HL-60 (cell line): ENCODE data around the gene MYCN.

Source experiments
- DNase-seq, 2 experiments: peaks; one replicate each; pipeline ENCODE4 v3.0.0-alpha.2; 2010 to 2020; ENCODE audit warnings: low read depth in 1 of 2, low spot score in 1 of 2
- H3K27ac ChIP-seq: fragments of 250-450 bp; sonication (Bioruptor Pico); replicated peaks from 2 replicates; pipeline ENCODE4 v1.5.1; 2020; ENCODE audit warnings: mild to moderate bottlenecking, moderate library complexity
- H3K27me3 ChIP-seq: fragments of 250-450 bp; sonication (Bioruptor Pico); 2 replicates; pipeline ENCODE4 v1.5.1; 2021; ENCODE audit warnings: mild to moderate bottlenecking, moderate library complexity; ENCODE audit not compliant: insufficient read depth, poor library complexity, severe bottlenecking
- H3K4me3 ChIP-seq: replicated peaks from 2 replicates; pipeline ENCODE4 v1.5.1; 2011; ENCODE audit warnings: mild to moderate bottlenecking, control low read depth, low read length; ENCODE audit not compliant: insufficient read depth
- GABPA ChIP-seq: IDR thresholded peaks from 2 replicates; pipeline ENCODE4 v1.6.1; 2012; ENCODE audit warnings: low read depth
- POLR2AphosphoS5 ChIP-seq: IDR thresholded peaks from 2 replicates; pipeline ENCODE4 v1.6.1; 2012; ENCODE audit warnings: low read depth
- SPI1 ChIP-seq: IDR thresholded peaks from 2 replicates; pipeline ENCODE4 v1.6.1; 2012; ENCODE audit warnings: low read depth, mild to moderate bottlenecking, borderline replicate concordance
- TF ChIP-seq, protein P1 (sequence below): IDR thresholded peaks from one replicate; pipeline ENCODE4 v1.5.1; 2011; ENCODE audit warnings: low read length, control low read depth, inconsistent platforms; ENCODE audit not compliant: insufficient read depth
- TF ChIP-seq, protein P2 (sequence below): IDR thresholded peaks from 2 replicates; pipeline ENCODE4 v1.6.1; 2012; ENCODE audit warnings: low read depth; ENCODE audit not compliant: insufficient replicate concordance

Gene MYCN

DNA sequence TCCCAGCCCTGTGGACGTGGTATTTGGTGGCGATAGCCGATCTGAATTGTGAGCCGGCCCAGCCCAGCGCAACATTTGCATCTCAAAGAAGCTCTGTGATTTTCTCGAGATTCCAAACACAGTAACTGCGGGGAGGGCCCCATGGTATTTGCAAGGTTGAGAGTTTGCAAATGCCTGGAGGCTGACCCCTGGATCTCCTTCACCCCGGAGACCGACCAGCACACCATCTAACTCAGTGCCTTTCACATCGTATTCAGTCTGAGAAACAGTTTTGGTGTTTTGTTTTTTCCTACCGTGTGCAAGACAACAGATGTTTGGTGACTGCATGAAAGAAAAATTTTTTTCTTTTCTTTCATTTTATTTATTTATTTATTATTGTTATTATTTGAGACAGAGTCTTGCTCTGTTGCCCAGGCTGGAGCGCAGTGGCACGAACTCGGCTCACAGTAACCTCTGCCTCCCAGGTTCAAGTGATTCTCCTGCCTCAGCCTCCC, 40.3 kb downstream of the MYCN start:
- DNase-seq: no peak
- no peaks in the 10 kb centered on the region for H3K27me3 ChIP-seq
- no peak overlapping the region for H3K27ac ChIP-seq
- TF ChIP-seq POLR2AphosphoS5: no peak
- TF ChIP-seq, protein P1, sequence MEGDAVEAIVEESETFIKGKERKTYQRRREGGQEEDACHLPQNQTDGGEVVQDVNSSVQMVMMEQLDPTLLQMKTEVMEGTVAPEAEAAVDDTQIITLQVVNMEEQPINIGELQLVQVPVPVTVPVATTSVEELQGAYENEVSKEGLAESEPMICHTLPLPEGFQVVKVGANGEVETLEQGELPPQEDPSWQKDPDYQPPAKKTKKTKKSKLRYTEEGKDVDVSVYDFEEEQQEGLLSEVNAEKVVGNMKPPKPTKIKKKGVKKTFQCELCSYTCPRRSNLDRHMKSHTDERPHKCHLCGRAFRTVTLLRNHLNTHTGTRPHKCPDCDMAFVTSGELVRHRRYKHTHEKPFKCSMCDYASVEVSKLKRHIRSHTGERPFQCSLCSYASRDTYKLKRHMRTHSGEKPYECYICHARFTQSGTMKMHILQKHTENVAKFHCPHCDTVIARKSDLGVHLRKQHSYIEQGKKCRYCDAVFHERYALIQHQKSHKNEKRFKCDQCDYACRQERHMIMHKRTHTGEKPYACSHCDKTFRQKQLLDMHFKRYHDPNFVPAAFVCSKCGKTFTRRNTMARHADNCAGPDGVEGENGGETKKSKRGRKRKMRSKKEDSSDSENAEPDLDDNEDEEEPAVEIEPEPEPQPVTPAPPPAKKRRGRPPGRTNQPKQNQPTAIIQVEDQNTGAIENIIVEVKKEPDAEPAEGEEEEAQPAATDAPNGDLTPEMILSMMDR: no peak
- TF ChIP-seq, protein P2, sequence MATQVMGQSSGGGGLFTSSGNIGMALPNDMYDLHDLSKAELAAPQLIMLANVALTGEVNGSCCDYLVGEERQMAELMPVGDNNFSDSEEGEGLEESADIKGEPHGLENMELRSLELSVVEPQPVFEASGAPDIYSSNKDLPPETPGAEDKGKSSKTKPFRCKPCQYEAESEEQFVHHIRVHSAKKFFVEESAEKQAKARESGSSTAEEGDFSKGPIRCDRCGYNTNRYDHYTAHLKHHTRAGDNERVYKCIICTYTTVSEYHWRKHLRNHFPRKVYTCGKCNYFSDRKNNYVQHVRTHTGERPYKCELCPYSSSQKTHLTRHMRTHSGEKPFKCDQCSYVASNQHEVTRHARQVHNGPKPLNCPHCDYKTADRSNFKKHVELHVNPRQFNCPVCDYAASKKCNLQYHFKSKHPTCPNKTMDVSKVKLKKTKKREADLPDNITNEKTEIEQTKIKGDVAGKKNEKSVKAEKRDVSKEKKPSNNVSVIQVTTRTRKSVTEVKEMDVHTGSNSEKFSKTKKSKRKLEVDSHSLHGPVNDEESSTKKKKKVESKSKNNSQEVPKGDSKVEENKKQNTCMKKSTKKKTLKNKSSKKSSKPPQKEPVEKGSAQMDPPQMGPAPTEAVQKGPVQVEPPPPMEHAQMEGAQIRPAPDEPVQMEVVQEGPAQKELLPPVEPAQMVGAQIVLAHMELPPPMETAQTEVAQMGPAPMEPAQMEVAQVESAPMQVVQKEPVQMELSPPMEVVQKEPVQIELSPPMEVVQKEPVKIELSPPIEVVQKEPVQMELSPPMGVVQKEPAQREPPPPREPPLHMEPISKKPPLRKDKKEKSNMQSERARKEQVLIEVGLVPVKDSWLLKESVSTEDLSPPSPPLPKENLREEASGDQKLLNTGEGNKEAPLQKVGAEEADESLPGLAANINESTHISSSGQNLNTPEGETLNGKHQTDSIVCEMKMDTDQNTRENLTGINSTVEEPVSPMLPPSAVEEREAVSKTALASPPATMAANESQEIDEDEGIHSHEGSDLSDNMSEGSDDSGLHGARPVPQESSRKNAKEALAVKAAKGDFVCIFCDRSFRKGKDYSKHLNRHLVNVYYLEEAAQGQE: no peak
- TF ChIP-seq GABPA: no peak
- no peak for TF ChIP-seq SPI1
- no peak overlapping the region for H3K4me3 ChIP-seq

DNA sequence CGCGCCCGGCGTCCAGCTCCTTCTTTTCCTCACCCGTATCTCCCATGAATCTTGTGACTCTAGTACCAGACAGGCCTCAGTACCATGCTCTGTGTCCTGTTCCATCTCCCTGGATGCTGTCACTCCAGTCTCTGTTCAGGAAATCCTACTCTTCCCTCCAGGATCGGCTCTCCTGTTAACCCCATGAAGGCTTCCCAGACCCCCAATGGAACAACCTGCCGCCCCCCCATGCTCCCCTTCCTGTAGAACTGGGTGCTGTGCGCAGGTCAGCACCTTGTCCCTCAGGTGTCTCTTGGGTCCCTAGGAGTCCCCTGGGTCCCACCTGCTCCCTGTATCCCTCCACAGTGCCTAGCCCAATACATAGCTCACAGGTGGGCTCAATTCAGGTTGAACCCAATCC, 41.3 kb downstream of the MYCN start:
- no peak for DNase-seq
- no peak for TF ChIP-seq SPI1
- no peak overlapping the region for H3K4me3 ChIP-seq

DNA sequence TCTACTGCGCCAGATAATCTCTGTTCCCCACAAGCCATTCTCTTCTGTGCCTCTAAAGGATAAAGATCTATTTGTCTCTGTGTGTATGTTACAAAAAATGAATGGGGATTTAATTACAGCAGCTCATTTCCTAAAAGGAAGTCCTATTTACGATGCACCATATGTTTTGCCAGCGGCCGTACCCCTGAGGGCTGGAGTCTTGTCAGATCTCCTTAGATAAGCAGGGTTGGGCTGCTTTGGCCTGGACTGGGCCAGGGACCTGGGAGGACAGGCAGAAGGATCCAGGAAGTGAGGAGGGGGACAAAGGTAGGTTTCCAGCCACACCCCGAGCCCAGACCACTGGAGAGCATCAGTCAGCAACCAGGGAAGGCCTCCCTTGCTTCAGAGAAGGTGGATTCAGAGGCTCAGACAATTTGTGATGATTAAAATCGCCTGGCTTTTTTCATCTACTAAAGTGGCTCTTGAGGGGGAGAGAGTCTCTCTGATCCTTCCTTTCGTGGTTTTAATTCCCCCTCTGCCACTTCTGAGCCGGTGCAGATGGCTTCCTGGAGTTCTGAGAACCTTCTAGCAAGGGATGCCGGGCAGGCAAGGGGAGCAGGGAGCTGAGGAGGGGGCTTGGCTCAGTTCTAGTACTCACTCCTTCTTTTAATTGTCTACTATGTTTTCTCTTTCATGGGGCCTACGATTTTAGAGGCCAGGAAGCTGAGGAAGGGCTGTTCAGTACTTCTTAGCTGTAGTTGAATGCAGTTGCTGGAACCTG, 42.1 kb downstream of the MYCN start:
- H3K4me3 ChIP-seq: no peak overlapping the region
- H3K27me3 ChIP-seq: no peaks in the 10 kb centered on the region
- H3K27ac ChIP-seq: no peak overlapping the region
- DNase-seq: no peak
- TF ChIP-seq POLR2AphosphoS5: no peak

More for the DNA sequence above, 41.3 kb downstream of the MYCN start:
- Histone ChIP-seq H3K27me3 (no peaks in the 10 kb centered on the region), H3K27ac (no peak overlapping the region)

DNA sequence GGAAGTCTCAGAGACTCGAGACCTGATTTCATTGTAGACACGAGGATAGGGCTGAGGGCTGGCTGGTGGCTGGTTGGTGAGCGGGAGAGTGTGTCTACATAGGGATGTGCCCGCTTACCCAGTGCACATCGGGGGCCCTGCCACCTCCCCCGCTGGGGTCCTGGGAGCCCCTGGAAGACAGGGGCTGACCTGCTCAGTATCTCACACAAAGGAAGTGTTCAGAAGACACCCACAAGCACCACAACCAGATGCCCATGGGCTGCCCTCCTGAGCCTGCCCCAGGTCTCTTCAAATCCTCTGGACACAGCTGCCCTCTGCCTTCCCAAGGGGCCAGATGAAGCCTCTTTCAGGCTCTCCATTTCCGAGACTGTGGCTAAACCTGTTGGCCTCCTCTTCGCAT, 43.1 kb downstream of the MYCN start:
- Histone ChIP-seq H3K4me3 (no peak overlapping the region), H3K27ac (no peak overlapping the region), H3K27me3 (no peaks in the 10 kb centered on the region)
- TF ChIP-seq SPI1: no peak
- TF ChIP-seq, protein P1: no peak
- TF ChIP-seq, protein P2: no peak
- TF ChIP-seq POLR2AphosphoS5: no peak
- no peak for TF ChIP-seq GABPA
- DNase-seq: no peak
